OCI-LY1 (cell line): ENCODE measurements around the gene PSMD6.

ENCODE experiments used
- H2AFZ ChIP-seq: fragments of 200-600 bp; sonication (generic), shearing (Covaris generic); 2 replicates; pipeline ENCODE4 v1.6.0; 2014; ENCODE audit warnings: antibody characterized with exemption, mild to moderate bottlenecking, low read length
- H3F3A ChIP-seq: fragments of 200-600 bp; sonication (generic), shearing (Covaris generic); 2 replicates; pipeline ENCODE4 v1.6.0; 2014; ENCODE audit warnings: mild to moderate bottlenecking, antibody characterized with exemption, low read length, moderate library complexity; ENCODE audit not compliant: insufficient read depth
- H3K27ac ChIP-seq: fragments of 200-600 bp; sonication (generic); 2 replicates; pipeline ENCODE4 v1.5.1; 2014; ENCODE audit warnings: low read length, mixed run types, mild to moderate bottlenecking, low read depth; ENCODE audit not compliant: poor library complexity, severe bottlenecking
- H3K27me3 ChIP-seq: fragments of 200-600 bp; sonication (generic); 2 replicates; pipeline ENCODE4 v1.6.0; 2014; ENCODE audit warnings: antibody characterized with exemption, mild to moderate bottlenecking, low read length, moderate library complexity; ENCODE audit not compliant: insufficient read depth
- H3K36me3 ChIP-seq: fragments of 200-600 bp; sonication (generic); 2 replicates; pipeline ENCODE4 v1.6.1; 2014; ENCODE audit warnings: mild to moderate bottlenecking, antibody characterized with exemption, low read length, moderate library complexity, mixed read lengths; ENCODE audit not compliant: insufficient read depth
- H3K4me1 ChIP-seq: fragments of 200-600 bp; sonication (generic); 2 replicates; pipeline ENCODE4 v1.5.1; 2014; ENCODE audit warnings: mild to moderate bottlenecking, low read length, moderate library complexity; ENCODE audit not compliant: insufficient read depth, severe bottlenecking
- H3K4me2 ChIP-seq: fragments of 200-600 bp; sonication (generic), shearing (Covaris generic); 2 replicates; pipeline ENCODE4 v1.6.1; 2014; ENCODE audit warnings: low read length
- H3K4me3 ChIP-seq: fragments of 200-600 bp; sonication (generic); 2 replicates; pipeline ENCODE4 v1.5.1; 2014; ENCODE audit warnings: low read length, low read depth, mild to moderate bottlenecking, mixed read lengths; ENCODE audit not compliant: poor library complexity, severe bottlenecking
- H3K79me2 ChIP-seq: fragments of 200-600 bp; shearing (Covaris generic); 2 replicates; pipeline ENCODE4 v1.6.1; 2016; ENCODE audit warnings: mixed run types, low read length, mixed read lengths; ENCODE audit not compliant: insufficient read depth
- H3K9ac ChIP-seq: fragments of 200-600 bp; sonication (generic), shearing (Covaris generic); 2 replicates; pipeline ENCODE4 v1.6.1; 2014; ENCODE audit warnings: mild to moderate bottlenecking, low read length, mixed read lengths
- H3K9me2 ChIP-seq: fragments of 200-600 bp; sonication (generic), shearing (Covaris generic); 2 replicates; pipeline ENCODE4 v1.6.1; 2014; ENCODE audit warnings: low read depth, mild to moderate bottlenecking, low read length, mixed read lengths
- H3K9me3 ChIP-seq: fragments of 200-600 bp; shearing (Covaris generic); 2 replicates; pipeline ENCODE4 v1.6.1; 2014; ENCODE audit warnings: low read length, mixed read lengths
- H4K20me1 ChIP-seq: fragments of 200-600 bp; sonication (generic), shearing (Covaris generic); 2 replicates; pipeline ENCODE4 v1.6.0; 2016; ENCODE audit warnings: mild to moderate bottlenecking, low read length; ENCODE audit not compliant: insufficient read depth
- CTCF ChIP-seq: fragments of 200-600 bp; sonication (generic), shearing (Covaris generic); IDR thresholded peaks from 2 replicates; pipeline ENCODE4 v1.5.1; 2017; ENCODE audit warnings: mild to moderate bottlenecking, antibody characterized with exemption, low read length, moderate library complexity, mixed read lengths
- EZH2 ChIP-seq: fragments of 200-600 bp; sonication (generic), shearing (Covaris generic); IDR thresholded peaks from 2 replicates; pipeline ENCODE4 v1.8.0; 2017; ENCODE audit warnings: borderline replicate concordance, mixed run types, mild to moderate bottlenecking, antibody characterized with exemption, low read length, moderate library complexity, mixed read lengths

Gene PSMD6

GRCh38 chr3:64033069-64033468 is 9.8 kb upstream of the PSMD6 start:
- TF ChIP-seq CTCF (no peak), EZH2 (no peak)

GRCh38 chr3:64031540-64032508 is 8.5 kb upstream of the PSMD6 start:
- H3K9me2 ChIP-seq = no peaks in the 10 kb centered on the region
- H3K9me3 ChIP-seq = 0 out of 2 replicates have a peak, but pooled peaks cover 2% of the 10 kb centered on the region
- no peak overlapping the region for H3K27ac ChIP-seq
- no peak overlapping the region for H3K4me2 ChIP-seq
- no peak overlapping the region for H2AFZ ChIP-seq
- H3F3A ChIP-seq = no peaks in the 10 kb centered on the region
- H4K20me1 ChIP-seq = no peaks in the 10 kb centered on the region
- H3K27me3 ChIP-seq = no peaks in the 10 kb centered on the region
- H3K36me3 ChIP-seq = no peaks in the 10 kb centered on the region
- H3K4me1 ChIP-seq = peaks cover 5% of the 10 kb centered on the region
- H3K79me2 ChIP-seq = no peaks in the 10 kb centered on the region
- TF ChIP-seq CTCF = no peak
- TF ChIP-seq EZH2 = no peak
- H3K9ac ChIP-seq = no peak overlapping the region
- H3K4me3 ChIP-seq = no peak overlapping the region

More at GRCh38 chr3:64033069-64033468, 9.8 kb upstream of the PSMD6 start:
- H3K27ac ChIP-seq = no peak overlapping the region
- no peaks in the 10 kb centered on the region for H3K9me2 ChIP-seq
- H3K36me3 ChIP-seq = no peaks in the 10 kb centered on the region
- no peaks in the 10 kb centered on the region for H3K79me2 ChIP-seq
- H3K4me1 ChIP-seq = peaks cover 5% of the 10 kb centered on the region
- no peak overlapping the region for H3K9ac ChIP-seq
- H4K20me1 ChIP-seq = no peaks in the 10 kb centered on the region
- H2AFZ ChIP-seq = no peak overlapping the region
- no peak overlapping the region for H3K4me3 ChIP-seq
- H3K27me3 ChIP-seq = no peaks in the 10 kb centered on the region
- no peak overlapping the region for H3K4me2 ChIP-seq
- H3F3A ChIP-seq = no peaks in the 10 kb centered on the region
- 0 out of 2 replicates have a peak, but pooled peaks cover 2% of the 10 kb centered on the region for H3K9me3 ChIP-seq

- H3K27ac ChIP-seq = no peak overlapping the region
- H3K4me3 ChIP-seq = peak overlapping the region; percentile 56
- no peaks in the 10 kb centered on the region for H4K20me1 ChIP-seq
- peak overlapping the region; percentile 89 for H3K4me2 ChIP-seq
- H3K27me3 ChIP-seq = no peaks in the 10 kb centered on the region
- H3F3A ChIP-seq = no peaks in the 10 kb centered on the region
- H3K4me1 ChIP-seq = peaks cover 5% of the 10 kb centered on the region
- no peaks in the 10 kb centered on the region for H3K36me3 ChIP-seq
- H3K9me3 ChIP-seq = 0 out of 2 replicates have a peak, but pooled peaks cover 2% of the 10 kb centered on the region
- peak overlapping the region; percentile 94; the same call in 1 of the 2 replicates for H2AFZ ChIP-seq
- no peaks in the 10 kb centered on the region for H3K9me2 ChIP-seq
- no peak for TF ChIP-seq EZH2
- TF ChIP-seq CTCF = peak; percentile 87
- no peaks in the 10 kb centered on the region for H3K79me2 ChIP-seq
- peak overlapping the region; percentile 31; the same call in 1 of the 2 replicates for H3K9ac ChIP-seq
Observed at GRCh38 chr3:64030741-64031140, 7.4 kb upstream of the PSMD6 start.
